Nucleus accumbens (tissue), 56 donors: ENCODE measurements around the gene EIF3F.
A peak's percentile ranks its signal among the peaks of the same experiment; 100 is the strongest.

Source experiments
- DNase-seq, 56 donors: peaks; one replicate each; lab custom pipeline; 2025; lab: John Stamatoyannopoulos, UW

Gene EIF3F

DNA sequence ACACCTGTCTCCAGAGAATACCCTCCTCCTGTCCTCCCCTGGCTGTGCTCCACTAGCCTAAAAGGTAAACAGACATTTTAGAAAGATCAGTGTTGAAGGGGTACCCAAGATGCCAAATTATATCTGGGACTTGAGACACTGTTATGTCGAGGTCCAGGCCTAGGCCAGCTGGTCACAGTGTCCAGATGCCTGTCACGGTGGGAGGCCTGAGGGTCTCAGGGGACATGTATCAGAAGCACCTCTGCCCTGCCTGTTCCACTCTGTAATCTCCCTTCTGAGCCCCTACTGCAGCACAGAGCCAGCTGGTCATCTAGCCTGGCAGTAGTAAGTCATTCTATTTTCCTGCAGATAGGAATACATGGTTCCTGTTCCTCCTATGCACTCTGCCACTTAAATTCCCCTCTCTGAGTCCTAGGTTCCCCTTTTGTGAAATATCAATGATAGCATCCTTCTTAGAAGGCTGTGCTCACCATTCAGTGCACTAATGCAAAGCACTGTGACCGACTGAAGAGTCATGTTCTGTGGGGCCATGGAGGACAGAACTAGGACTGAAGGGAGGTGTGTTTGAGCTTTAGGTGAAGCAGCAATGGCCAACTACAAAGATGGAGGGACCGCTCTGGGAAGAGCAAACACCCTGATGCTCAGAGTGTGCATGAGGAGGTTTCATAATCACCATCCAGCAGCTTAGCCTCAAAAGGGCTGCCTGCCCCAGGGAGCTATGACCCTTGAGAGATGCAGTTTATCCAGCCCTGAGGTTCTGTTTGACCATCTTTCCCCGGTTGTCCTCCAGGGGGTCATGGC is 49.1 kb downstream of the EIF3F start:
- no peak for DNase-seq

DNA sequence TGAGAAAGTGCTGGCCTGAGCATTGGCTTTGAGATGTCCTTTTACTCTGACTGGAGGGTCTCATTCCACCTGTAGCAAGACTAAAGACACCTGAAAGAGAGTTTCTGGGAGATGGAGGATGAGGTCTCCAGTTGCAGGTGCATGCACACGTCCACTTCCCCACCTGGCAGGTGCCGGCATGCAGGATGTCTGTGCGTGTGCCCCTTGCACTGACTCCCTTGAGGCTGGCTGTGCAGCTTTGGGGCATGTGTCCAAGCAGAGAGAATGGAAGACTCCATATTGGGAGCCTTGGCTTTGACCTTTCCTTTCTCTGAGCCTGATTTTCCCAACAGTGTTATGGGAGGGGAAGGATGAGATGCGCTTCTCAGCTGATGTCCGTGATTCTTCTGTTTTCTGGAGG is 49.8 kb downstream of the EIF3F start:
- no peak for DNase-seq

DNA sequence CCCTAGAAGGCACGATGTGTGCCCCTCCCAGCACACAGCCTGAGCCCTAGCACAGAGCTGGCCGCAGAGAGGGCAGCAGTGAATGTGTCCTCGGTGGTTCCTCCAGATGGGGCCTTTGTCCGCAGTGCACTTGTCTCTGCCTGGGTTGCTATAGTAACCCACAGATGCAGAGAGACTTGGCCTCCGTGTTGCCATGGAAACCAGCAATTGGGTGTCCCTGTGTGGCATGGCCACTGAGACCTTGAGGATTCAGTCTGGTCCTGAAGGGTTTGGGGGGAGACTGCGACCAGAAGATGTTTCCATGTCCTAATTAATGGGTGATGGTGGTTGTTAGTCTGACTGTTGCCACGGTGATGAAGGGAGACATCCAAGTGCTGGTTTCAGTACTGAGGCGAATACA is 51.3 kb downstream of the EIF3F start:
- DNase-seq = peak in 14 of 56 donors; percentile 18 to 69 (median 22)

DNA sequence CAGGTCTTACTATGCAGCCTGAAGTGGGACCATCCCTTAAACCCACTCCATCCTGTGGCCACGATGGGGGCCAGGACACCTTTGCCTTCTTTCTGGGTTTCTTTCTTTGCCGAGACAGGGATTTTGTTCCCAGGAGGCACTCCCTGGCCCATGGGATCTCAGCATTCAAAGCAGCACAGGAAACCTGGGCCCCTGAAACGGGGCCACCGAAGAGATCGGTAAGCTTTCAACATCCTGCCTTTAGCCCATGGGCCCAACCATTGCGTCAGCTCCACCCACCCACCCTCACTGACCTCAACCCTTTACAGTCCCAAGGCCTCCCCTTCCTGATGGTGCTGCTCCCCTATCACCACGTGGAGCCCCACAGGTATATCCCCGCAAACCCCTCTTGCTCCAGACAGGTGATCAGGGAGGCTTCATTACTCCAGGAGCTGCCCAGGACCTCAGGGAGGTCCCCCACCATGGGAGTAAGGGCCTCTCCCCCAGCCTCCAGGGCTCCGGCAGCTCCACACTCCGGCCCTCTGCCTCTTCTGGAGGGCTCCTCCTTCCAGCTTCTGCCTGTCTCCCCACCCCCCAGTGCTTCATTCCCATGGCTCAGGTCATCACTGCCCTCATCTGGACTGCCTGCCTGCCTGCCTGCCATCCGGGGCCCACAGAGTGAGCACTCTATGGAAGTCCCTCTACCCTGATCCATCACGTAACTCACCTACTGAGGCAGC is 51.8 kb downstream of the EIF3F start:
- DNase-seq = no peak

DNA sequence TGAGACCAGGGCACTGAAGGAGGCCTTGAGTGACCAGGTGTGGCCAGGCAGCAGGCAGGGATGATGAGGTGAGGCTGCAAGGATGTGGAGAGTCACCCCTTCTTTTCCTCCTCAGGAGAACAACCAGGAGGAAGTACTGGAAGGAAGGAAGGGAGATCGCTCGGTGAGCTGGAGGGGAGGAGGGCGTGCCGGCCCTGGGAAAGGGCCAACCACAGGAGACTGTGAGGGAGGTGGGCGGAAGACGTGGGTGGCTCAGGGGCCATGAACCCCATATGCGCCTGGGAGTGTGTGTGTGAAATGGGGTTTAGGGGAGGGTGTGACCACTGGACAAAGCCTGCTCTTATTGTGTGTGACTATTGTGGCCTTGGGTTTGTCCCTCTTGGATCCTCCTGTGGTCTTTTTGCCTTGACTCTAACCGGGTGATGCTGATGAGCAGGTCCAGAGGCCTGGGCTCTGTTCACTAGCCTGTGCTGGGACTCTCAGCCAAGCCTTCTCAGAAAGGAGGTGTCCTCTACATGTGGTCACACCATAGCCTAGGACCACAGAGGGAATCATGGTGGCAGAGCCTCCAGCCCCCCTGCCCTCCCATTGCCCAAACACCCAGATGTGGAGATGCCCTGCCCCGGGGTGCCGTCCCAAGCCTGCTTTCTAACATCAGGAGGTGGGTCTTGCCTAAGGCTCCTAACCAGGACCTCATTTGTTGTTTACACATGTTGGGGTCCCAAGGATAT is 52.6 kb downstream of the EIF3F start:
- peak in 1 of 56 donors; percentile 8 for DNase-seq

DNA sequence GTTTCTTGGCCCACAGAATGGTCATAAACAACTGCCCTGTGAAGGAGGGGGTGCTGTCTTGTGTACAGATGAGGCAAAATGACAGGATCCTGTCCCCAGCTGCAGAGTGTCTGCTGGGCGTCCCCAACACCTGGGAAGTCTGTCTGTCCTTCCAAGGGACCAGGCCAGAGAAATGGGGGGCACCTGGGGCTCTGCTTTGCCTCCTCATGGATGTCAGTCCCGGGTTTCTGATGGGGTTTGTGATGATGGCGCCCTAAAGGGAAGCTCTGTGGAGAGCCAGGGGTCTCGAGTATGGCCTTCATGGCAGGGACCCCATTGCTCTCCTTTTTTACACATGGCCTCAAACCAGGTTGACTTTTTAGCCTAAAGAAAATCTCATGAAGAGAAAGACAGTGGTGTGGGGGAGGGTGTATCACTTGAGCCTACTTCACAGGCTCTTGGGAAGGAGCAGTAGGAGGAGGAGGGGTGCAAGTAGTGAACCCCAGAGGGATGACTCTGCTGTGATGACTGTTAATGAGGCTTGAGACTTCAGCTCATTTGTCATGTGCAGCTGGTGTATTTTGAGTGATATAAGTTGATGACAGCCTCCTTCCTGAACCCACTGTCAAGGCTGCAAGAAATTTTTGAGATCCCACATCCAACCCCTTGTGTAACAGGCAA is 53.3 kb downstream of the EIF3F start:
- DNase-seq = no peak

DNA sequence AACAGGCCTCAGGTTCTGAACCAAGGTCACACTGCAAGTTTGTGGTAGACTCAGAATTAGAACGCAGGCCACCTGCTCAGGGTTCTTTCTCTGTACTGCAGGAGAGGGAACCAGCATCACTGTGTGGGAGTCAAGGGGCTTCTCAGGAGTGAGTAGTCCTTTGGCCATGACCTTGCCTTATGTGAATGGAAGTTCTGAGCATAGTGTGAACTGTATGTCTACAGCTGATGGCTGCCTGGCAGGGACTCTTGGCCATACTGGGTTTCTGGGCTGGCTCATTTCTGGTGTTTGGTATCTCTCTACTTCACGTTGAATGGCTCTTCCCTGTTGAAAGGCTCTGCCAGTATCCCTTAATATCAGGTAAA is 53.8 kb downstream of the EIF3F start:
- no peak for DNase-seq

DNA sequence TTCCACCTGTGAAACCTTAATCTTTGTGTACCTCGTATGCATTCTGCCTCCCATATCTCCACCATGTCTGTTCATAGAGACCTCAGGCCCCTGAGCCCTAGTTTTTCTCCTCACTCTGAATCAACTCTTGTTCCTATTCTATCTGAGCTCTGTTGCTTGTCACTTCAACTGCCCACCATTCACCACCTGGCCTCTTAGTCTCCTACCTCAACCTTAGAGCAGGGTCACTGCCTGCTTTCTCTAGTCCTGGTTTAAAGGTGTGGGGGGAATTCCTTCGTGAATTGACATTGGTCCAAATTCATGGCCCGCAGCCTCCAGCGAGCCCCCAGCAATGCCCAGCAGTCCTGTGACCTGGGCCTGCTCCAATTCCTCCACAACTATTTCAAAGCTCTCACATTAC is 54.4 kb downstream of the EIF3F start:
- DNase-seq = no peak

DNA sequence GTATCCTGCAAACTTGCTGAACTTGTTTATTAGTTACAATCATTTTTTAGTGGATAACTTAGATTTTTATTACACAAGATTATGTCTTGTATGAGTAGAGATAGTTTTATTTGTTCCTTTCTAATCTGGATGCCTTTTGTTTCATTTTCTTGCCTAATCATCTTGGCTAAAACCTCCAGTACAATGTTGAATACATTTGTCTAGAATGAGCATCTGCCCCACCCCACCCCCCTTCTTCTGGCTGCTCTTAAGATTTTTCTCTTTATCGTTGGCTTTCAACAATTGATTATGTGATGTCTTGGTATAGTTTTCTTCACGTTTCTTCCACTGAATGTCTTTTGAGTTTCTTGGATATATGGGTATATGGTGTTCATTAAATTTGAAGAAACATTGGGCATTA is 56.6 kb downstream of the EIF3F start:
- DNase-seq = no peak

DNA sequence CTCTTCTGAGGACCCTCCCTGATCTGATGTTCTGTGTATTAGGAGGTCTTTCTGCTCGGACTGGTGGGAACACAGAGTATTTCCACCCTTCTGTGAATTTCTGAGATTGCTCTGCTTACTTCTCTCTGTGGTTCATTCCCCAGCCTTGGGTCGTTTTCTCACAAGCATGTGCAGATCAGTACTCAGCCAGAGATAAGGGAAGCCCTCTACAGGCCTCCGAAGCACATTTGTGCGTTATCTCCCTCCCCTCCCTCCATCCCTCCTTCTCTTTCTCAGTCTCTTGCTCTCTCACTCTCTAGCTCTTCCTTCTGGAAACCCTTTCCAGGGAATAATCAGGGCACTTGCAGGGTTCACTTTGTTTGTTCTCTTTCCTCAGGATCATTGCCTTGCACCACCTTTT is 58.7 kb downstream of the EIF3F start:
- DNase-seq = no peak

DNA sequence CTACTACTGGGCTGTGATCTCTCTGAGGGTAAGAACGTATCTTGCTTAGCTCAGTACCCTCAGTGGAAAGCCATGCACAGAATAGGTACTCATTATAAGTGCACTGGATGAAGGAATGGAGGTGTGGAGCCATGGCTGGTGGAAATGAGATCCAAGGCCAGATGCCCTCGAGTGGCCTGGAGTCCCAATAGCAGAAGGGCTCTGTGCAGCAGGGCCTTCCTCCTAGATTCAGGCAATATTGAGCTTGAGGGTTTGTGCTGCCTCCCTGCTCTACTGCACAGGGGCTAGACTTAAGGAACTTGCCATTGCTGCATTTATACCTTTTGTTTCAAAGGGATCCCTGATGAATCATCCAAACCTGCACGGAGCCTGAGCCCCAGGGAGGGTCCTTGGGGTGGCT is 60.2 kb downstream of the EIF3F start:
- no peak for DNase-seq

DNA sequence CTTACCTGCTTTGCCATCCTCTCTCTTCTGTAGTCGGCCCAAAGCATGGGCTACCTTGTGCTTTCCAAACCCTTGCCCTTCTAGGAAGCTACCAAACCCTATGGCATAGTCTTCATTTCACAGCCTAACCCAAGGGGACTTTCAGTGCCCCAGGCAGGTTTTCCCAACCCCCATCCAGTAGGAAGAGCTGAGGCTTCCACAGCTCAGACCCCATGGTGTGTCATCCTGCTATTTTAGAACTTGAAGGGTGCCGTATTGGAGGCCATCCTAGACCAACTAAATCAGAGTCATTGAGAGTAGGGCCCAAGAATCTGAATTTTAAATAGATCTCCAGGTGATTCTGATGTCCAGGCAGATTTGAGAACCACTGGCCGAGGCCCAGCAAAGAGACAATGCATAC is 61.9 kb downstream of the EIF3F start:
- no peak for DNase-seq
